ENCODE data around the gene SEMA3D. TPM values are rescaled to one million over a fixed set of nuclear protein-coding genes. Genes with fewer than 3 reads are reported as not detected.

Gene SEMA3D
- total and polyA plus RNA-seq, 2 donors (not counting 1 experiment from before 2014, with no cell fraction given), result 0.46 to 0.59 TPM

- ATAC-seq (ENCODE audit: low read depth) (no peak), DNase-seq (no peak)
- H3K4me3 ChIP-seq (ENCODE audit: control extremely low read depth in 1 of 5, extremely low read depth in 1 of 5, insufficient read depth in 1 of 5, low read depth in 2 of 5, low read length in 4 of 5), result no peak overlapping the region
- H4K20me1 ChIP-seq (ENCODE audit: control insufficient read depth, insufficient read depth, low read length, poor library complexity, severe bottlenecking), result no peaks in the 10 kb centered on the region
- ChIA-PET CTCF (no interaction called here), POLR2A (no interaction called here)
- H3K4me1 Mint-ChIP-seq, result peaks cover 4% of the 10 kb centered on the region
- no peak overlapping the region for H3K27ac Mint-ChIP-seq
- H3K9me3 ChIP-seq (ENCODE audit: control extremely low read depth in 1 of 3, control insufficient read depth in 2 of 3, insufficient read depth in 1 of 3, low read length in 2 of 3), result no peaks in the 10 kb centered on the region
- WGBS (ENCODE audit: insufficient coverage), result no CpG with 5 or more reads among the region's 5 CpGs
- H3K9me3 Mint-ChIP-seq (ENCODE audit: insufficient read depth), result no peaks in the 10 kb centered on the region
- no peak for TF ChIP-seq EZH2 (IDR thresholded peaks at IDR 0.05; ENCODE audit: borderline replicate concordance, insufficient read depth, low read depth, low read length, poor library complexity, severe bottlenecking)
- TF ChIP-seq CTCF (IDR thresholded peaks at IDR 0.05), result no peak
- no peaks in the 10 kb centered on the region for H3K27me3 Mint-ChIP-seq
- peaks cover 0 to 3% of the 10 kb centered on the region in 2 donors for H3K4me1 ChIP-seq (ENCODE audit: control insufficient read depth in 2 of 2, insufficient read depth in 2 of 2, low read length in 2 of 2)
- H3K79me2 ChIP-seq (ENCODE audit: control insufficient read depth, insufficient read depth, low read length), result no peaks in the 10 kb centered on the region
- H3K27me3 ChIP-seq (replicated peaks in 1 of 4; ENCODE audit: control extremely low read depth in 1 of 4, control insufficient read depth in 3 of 4, insufficient read depth in 4 of 4, low read length in 3 of 4), result no peaks in the 10 kb centered on the region
- no peak overlapping the region for H2AFZ ChIP-seq (ENCODE audit: insufficient read depth, low read depth, low read length, poor library complexity, severe bottlenecking)
- H3K4me2 ChIP-seq (replicated peaks; ENCODE audit: low read depth, low read length, poor library complexity, severe bottlenecking), result no peak overlapping the region
- H3K36me3 ChIP-seq (replicated peaks in 1 of 2; ENCODE audit: control extremely low read depth in 1 of 2, control insufficient read depth in 1 of 2, extremely low read depth in 1 of 2, insufficient read depth in 2 of 2, low read length in 1 of 2), result no peaks in the 10 kb centered on the region
- H3K27ac ChIP-seq (ENCODE audit: low read length in 2 of 2), result no peak overlapping the region
- H3K9ac ChIP-seq (ENCODE audit: low read length), result no peak overlapping the region
- intact Hi-C loops (cut with micrococcal nuclease), result no loop called here
- H3K4me3 Mint-ChIP-seq, result no peak overlapping the region
Observed at GRCh38 chr7:85165263-85165662, 21.6 kb downstream of the SEMA3D start.

GRCh38 chr7:85164376-85164775 is 22.5 kb downstream of the SEMA3D start:
- H3K4me3 Mint-ChIP-seq, result no peak overlapping the region
- CTCF ChIA-PET, result no interaction called here
- Histone ChIP-seq H3K79me2 (ENCODE audit: control insufficient read depth, insufficient read depth, low read length) (no peaks in the 10 kb centered on the region), H3K27ac (ENCODE audit: low read length in 2 of 2) (no peak overlapping the region), H3K4me2 (replicated peaks; ENCODE audit: low read depth, low read length, poor library complexity, severe bottlenecking) (no peak overlapping the region), H4K20me1 (ENCODE audit: control insufficient read depth, insufficient read depth, low read length, poor library complexity, severe bottlenecking) (no peaks in the 10 kb centered on the region), H3K36me3 (replicated peaks in 1 of 2; ENCODE audit: control extremely low read depth in 1 of 2, control insufficient read depth in 1 of 2, extremely low read depth in 1 of 2, insufficient read depth in 2 of 2, low read length in 1 of 2) (no peaks in the 10 kb centered on the region), H3K4me3 (ENCODE audit: control extremely low read depth in 1 of 5, extremely low read depth in 1 of 5, insufficient read depth in 1 of 5, low read depth in 2 of 5, low read length in 4 of 5) (no peak overlapping the region), H3K9ac (ENCODE audit: low read length) (no peak overlapping the region), H3K27me3 (replicated peaks in 1 of 4; ENCODE audit: control extremely low read depth in 1 of 4, control insufficient read depth in 3 of 4, insufficient read depth in 4 of 4, low read length in 3 of 4) (no peaks in the 10 kb centered on the region), H3K4me1 (ENCODE audit: control insufficient read depth in 2 of 2, insufficient read depth in 2 of 2, low read length in 2 of 2) (peaks cover 0 to 3% of the 10 kb centered on the region in 2 donors), H3K9me3 (ENCODE audit: control extremely low read depth in 1 of 3, control insufficient read depth in 2 of 3, insufficient read depth in 1 of 3, low read length in 2 of 3) (no peaks in the 10 kb centered on the region), H2AFZ (ENCODE audit: insufficient read depth, low read depth, low read length, poor library complexity, severe bottlenecking) (no peak overlapping the region)
- intact Hi-C loops (cut with micrococcal nuclease), result no loop called here
- H3K27ac Mint-ChIP-seq, result no peak overlapping the region
- peaks cover 6% of the 10 kb centered on the region for H3K4me1 Mint-ChIP-seq
- ATAC-seq (ENCODE audit: low read depth) (no peak), DNase-seq (no peak)
- POLR2A ChIA-PET, result no interaction called here
- H3K27me3 Mint-ChIP-seq, result no peaks in the 10 kb centered on the region
- H3K9me3 Mint-ChIP-seq (ENCODE audit: insufficient read depth), result no peaks in the 10 kb centered on the region
- no CpG with 5 or more reads among the region's 1 CpG for WGBS (ENCODE audit: insufficient coverage)
- TF ChIP-seq CTCF (IDR thresholded peaks at IDR 0.05) (no peak), EZH2 (IDR thresholded peaks at IDR 0.05; ENCODE audit: borderline replicate concordance, insufficient read depth, low read depth, low read length, poor library complexity, severe bottlenecking) (no peak)

All from B cell (primary cell).